HUES64 (cell line): ENCODE results near the gene ZNF358.

ENCODE experiments used
- H3K27ac ChIP-seq: 2 replicates; pipeline ENCODE4 v1.7.0; 2013; ENCODE audit warnings: low read depth, low read length, inconsistent platforms
- H3K27me3 ChIP-seq: 2 replicates; pipeline ENCODE4 v1.6.1; 2013; ENCODE audit warnings: mild to moderate bottlenecking, low read length; ENCODE audit not compliant: insufficient read depth
- H3K36me3 ChIP-seq: 2 replicates; pipeline ENCODE4 v1.6.1; 2013; ENCODE audit warnings: mild to moderate bottlenecking, low read length; ENCODE audit not compliant: insufficient read depth
- H3K4me1 ChIP-seq: 2 replicates; pipeline ENCODE4 v1.6.1; 2013; ENCODE audit warnings: mild to moderate bottlenecking, low read length, moderate library complexity; ENCODE audit not compliant: insufficient read depth
- H3K4me3 ChIP-seq: 2 replicates; pipeline ENCODE4 v1.5.1; 2013; ENCODE audit warnings: mild to moderate bottlenecking, low read length, moderate library complexity
- H3K9ac ChIP-seq: 2 replicates; pipeline ENCODE4 v1.6.1; 2013; ENCODE audit warnings: mild to moderate bottlenecking, low read depth, low read length
- H3K9me3 ChIP-seq: 2 replicates; pipeline ENCODE4 v1.6.1; 2013; ENCODE audit warnings: low read depth, low read length; ENCODE audit not compliant: insufficient read depth
- WGBS: fragments of 150-250, 120-280 bp; methylation state at CpG from one replicate; pipeline ENCODE4 v1.1.7; 2013; ENCODE audit warnings: missing lambda C conversion rate; 5-methylcytosine and 5-hydroxymethylcytosine counted together

The ZNF358 gene

GRCh38 chr19:7477758-7478157, 38.1 kb upstream of the ZNF358 start:
- peaks cover 5% of the 10 kb centered on the region; the same call in 1 of the 2 replicates for H3K4me1 ChIP-seq
- 91% methylated on average over 10 of the region's 10 CpGs for WGBS
- no peaks in the 10 kb centered on the region for H3K36me3 ChIP-seq
- no peaks in the 10 kb centered on the region for H3K9me3 ChIP-seq
- no peak overlapping the region for H3K9ac ChIP-seq
- H3K4me3 ChIP-seq: no peak overlapping the region
- H3K27ac ChIP-seq: no peak overlapping the region
- no peaks in the 10 kb centered on the region for H3K27me3 ChIP-seq

GRCh38 chr19:7478173-7478842, 37.6 kb upstream of the ZNF358 start:
- Histone ChIP-seq H3K4me1 (peaks cover 8% of the 10 kb centered on the region; the same call in 1 of the 2 replicates), H3K36me3 (no peaks in the 10 kb centered on the region), H3K9me3 (no peaks in the 10 kb centered on the region), H3K4me3 (no peak overlapping the region), H3K9ac (peak overlapping the region; percentile 14; the same call in 1 of the 2 replicates), H3K27me3 (no peaks in the 10 kb centered on the region), H3K27ac (no peak overlapping the region)
- WGBS: 91% methylated on average over 26 of the region's 26 CpGs

- Histone ChIP-seq H3K27me3 (no peaks in the 10 kb centered on the region), H3K36me3 (no peaks in the 10 kb centered on the region), H3K4me1 (peaks cover 13% of the 10 kb centered on the region), H3K27ac (no peak overlapping the region), H3K9ac (no peak overlapping the region), H3K4me3 (no peak overlapping the region), H3K9me3 (no peaks in the 10 kb centered on the region)
- 94% methylated on average over 9 of the region's 9 CpGs for WGBS
These were observed 37.1 kb upstream of the ZNF358 start for GRCh38 chr19:7478843-7479227.

GRCh38 chr19:7480222-7480969, 35.5 kb upstream of the ZNF358 start:
- Histone ChIP-seq H3K9ac (peak overlapping the region; percentile 20; the same call in 1 of the 2 replicates), H3K27ac (0 out of 2 replicates have a peak overlapping the region, but pooled peaks have one; percentile 31), H3K9me3 (no peaks in the 10 kb centered on the region), H3K4me3 (no peak overlapping the region), H3K36me3 (no peaks in the 10 kb centered on the region), H3K4me1 (peaks cover 14% of the 10 kb centered on the region), H3K27me3 (no peaks in the 10 kb centered on the region)
- 86% methylated on average over 11 of the region's 11 CpGs for WGBS

- H3K9ac ChIP-seq: no peak overlapping the region
- no peaks in the 10 kb centered on the region for H3K36me3 ChIP-seq
- 92% methylated on average over 7 of the region's 7 CpGs for WGBS
These were observed 35.0 kb upstream of the ZNF358 start for GRCh38 chr19:7480970-7481255.

GRCh38 chr19:7482584-7483439, 33.1 kb upstream of the ZNF358 start:
- Histone ChIP-seq H3K4me3 (peak overlapping the region; percentile 45), H3K4me1 (peaks cover 14% of the 10 kb centered on the region), H3K9ac (peak overlapping the region; percentile 39), H3K27me3 (no peaks in the 10 kb centered on the region), H3K9me3 (no peaks in the 10 kb centered on the region), H3K36me3 (no peaks in the 10 kb centered on the region), H3K27ac (peak overlapping the region; percentile 36; the same call in 1 of the 2 replicates)
- WGBS: 66% methylated on average over 33 of the region's 37 CpGs

More at GRCh38 chr19:7480970-7481255, 35.0 kb upstream of the ZNF358 start:
- H3K9me3 ChIP-seq: no peaks in the 10 kb centered on the region
- H3K4me3 ChIP-seq: no peak overlapping the region
- 0 out of 2 replicates have a peak overlapping the region, but pooled peaks have one; percentile 31 for H3K27ac ChIP-seq
- no peaks in the 10 kb centered on the region for H3K27me3 ChIP-seq
- peaks cover 14% of the 10 kb centered on the region for H3K4me1 ChIP-seq

- WGBS: 93% methylated on average over 17 of the region's 17 CpGs
- Histone ChIP-seq H3K27ac (no peak overlapping the region), H3K9me3 (no peaks in the 10 kb centered on the region), H3K4me1 (peaks cover 14% of the 10 kb centered on the region), H3K36me3 (no peaks in the 10 kb centered on the region), H3K4me3 (0 out of 2 replicates have a peak overlapping the region, but pooled peaks have one; percentile 45), H3K9ac (no peak overlapping the region), H3K27me3 (no peaks in the 10 kb centered on the region)
These were observed 32.1 kb upstream of the ZNF358 start for GRCh38 chr19:7483720-7484201.

- H3K27ac ChIP-seq: no peak overlapping the region
- no peaks in the 10 kb centered on the region for H3K27me3 ChIP-seq
- no peaks in the 10 kb centered on the region for H3K36me3 ChIP-seq
- no peaks in the 10 kb centered on the region for H3K9me3 ChIP-seq
- peaks cover 16% of the 10 kb centered on the region for H3K4me1 ChIP-seq
- 95% methylated on average over 2 of the region's 2 CpGs for WGBS
- no peak overlapping the region for H3K4me3 ChIP-seq
- no peak overlapping the region for H3K9ac ChIP-seq
These were observed 29.0 kb upstream of the ZNF358 start for GRCh38 chr19:7486923-7487322.

- peak within 1 kb of the TSS; percentile 79 for H3K4me3 ChIP-seq
These were observed 27.1 kb upstream of the ZNF358 start, which contains the start of gene PEX11G for GRCh38 chr19:7488736-7489353. Gene PEX11G (minus strand): TSS chr19:7489035. CDS start chr19:7489010, 25 bp downstream.

GRCh38 chr19:7489609-7490044, 26.3 kb upstream of the ZNF358 start:
- H3K9me3 ChIP-seq: no peaks in the 10 kb centered on the region
- WGBS: 86% methylated on average over 11 of the region's 11 CpGs
- H3K36me3 ChIP-seq: no peaks in the 10 kb centered on the region
- H3K9ac ChIP-seq: peak overlapping the region; percentile 44; the same call in 1 of the 2 replicates
- no peaks in the 10 kb centered on the region for H3K27me3 ChIP-seq
- peak overlapping the region; percentile 57; the same call in 1 of the 2 replicates for H3K27ac ChIP-seq
- H3K4me1 ChIP-seq: peaks cover 8% of the 10 kb centered on the region
- no peak overlapping the region for H3K4me3 ChIP-seq

More at GRCh38 chr19:7488736-7489353, 27.1 kb upstream of the ZNF358 start, which contains the start of gene PEX11G:
- Histone ChIP-seq H3K4me1 (peaks cover 8% of the 10 kb centered on the region), H3K36me3 (no peaks in the 10 kb centered on the region), H3K9me3 (no peaks in the 10 kb centered on the region), H3K27ac (peak within 1 kb of the TSS; percentile 65), H3K9ac (peak within 1 kb of the TSS; percentile 76), H3K27me3 (no peaks in the 10 kb centered on the region)
- 5% methylated on average over 49 of the region's 49 CpGs for WGBS
